H54 (cell line): ENCODE data around the gene TXNL4A.
A peak's percentile ranks its signal among the peaks of the same experiment; 100 is the strongest.
"Not testable (repeated sequence)": the region's sequence is repeated elsewhere in the genome, so short reads cannot be mapped to it uniquely, and the experiment has no call there.

Source experiments
- DNase-seq: peaks from one replicate; pipeline ENCODE4 v3.0.0; 2011; ENCODE audit warnings: low spot score, mixed read lengths; ENCODE audit not compliant: insufficient read length
- FAIRE-seq: peaks from 3 replicates; lab custom pipeline; 2011; peaks lifted over from hg19 to GRCh38; lab: Jason Lieb, UNC
- POLR2A ChIP-seq: IDR thresholded peaks from 2 replicates; pipeline ENCODE4 v1.6.1; 2011; ENCODE audit warnings: low read depth, mild to moderate bottlenecking, low read length

The TXNL4A gene

GRCh38 chr18:80010551-80010906 is 22.2 kb upstream of the TXNL4A start:
- no peak for TF ChIP-seq POLR2A
- FAIRE-seq (no peak), DNase-seq (no peak)

GRCh38 chr18:80009661-80010550 is 21.5 kb upstream of the TXNL4A start:
- DNase-seq, result peak; percentile 43

GRCh38 chr18:80006724-80007123 is 18.4 kb upstream of the TXNL4A start:
- no peak for DNase-seq
- no peak for FAIRE-seq
- no peak for TF ChIP-seq POLR2A

More at GRCh38 chr18:80009661-80010550, 21.5 kb upstream of the TXNL4A start:
- FAIRE-seq, result peak; percentile 93
- no peak for TF ChIP-seq POLR2A

- no peak for FAIRE-seq
Measured at GRCh38 chr18:80004600-80005342, 16.4 kb upstream of the TXNL4A start.

GRCh38 chr18:80002468-80002867 is 14.1 kb upstream of the TXNL4A start:
- no peak for DNase-seq
- FAIRE-seq, result no peak
- TF ChIP-seq POLR2A, result no peak

More at GRCh38 chr18:80004600-80005342, 16.4 kb upstream of the TXNL4A start:
- no peak for DNase-seq
- TF ChIP-seq POLR2A, result no peak

GRCh38 chr18:80000877-80001276 is 12.5 kb upstream of the TXNL4A start:
- no peak for DNase-seq
- FAIRE-seq, result no peak

GRCh38 chr18:79999701-80000100 is 11.3 kb upstream of the TXNL4A start:
- DNase-seq, FAIRE-seq: not testable (repeated sequence)

More at GRCh38 chr18:80000877-80001276, 12.5 kb upstream of the TXNL4A start:
- no peak for TF ChIP-seq POLR2A

- TF ChIP-seq POLR2A, result no peak
- DNase-seq, result no peak
- FAIRE-seq, result no peak
Measured at GRCh38 chr18:79991494-79991893, 3.1 kb upstream of the TXNL4A start.

- no peak for FAIRE-seq
- no peak for DNase-seq
- no peak for TF ChIP-seq POLR2A
Measured at GRCh38 chr18:79989195-79989497, 783 bp upstream of the TXNL4A start.

GRCh38 chr18:79988071-79988450 is 302 bp downstream of the TXNL4A start:
- no peak for TF ChIP-seq POLR2A
- no peak for DNase-seq
- FAIRE-seq, result no peak

- DNase-seq (no peak), FAIRE-seq (no peak)
- TF ChIP-seq POLR2A, result no peak
Measured at GRCh38 chr18:79987566-79987965, 797 bp downstream of the TXNL4A start.

- no peak for TF ChIP-seq POLR2A
- no peak for FAIRE-seq
- DNase-seq, result no peak
Measured at GRCh38 chr18:79986726-79987125, 1.6 kb downstream of the TXNL4A start.

GRCh38 chr18:79985172-79985571 is 3.2 kb downstream of the TXNL4A start:
- FAIRE-seq (no peak), DNase-seq (no peak)
- TF ChIP-seq POLR2A, result no peak

- no peak for TF ChIP-seq POLR2A
- DNase-seq, result no peak
- FAIRE-seq, result no peak
Measured at GRCh38 chr18:79983793-79984192, 4.6 kb downstream of the TXNL4A start.
